BE2C (cell line): ENCODE results near the gene PLA2G6.
A peak's percentile ranks its signal among the peaks of the same experiment; 100 is the strongest.

ENCODE experiments used
- DNase-seq: peaks from one replicate; pipeline ENCODE4 v3.0.0-alpha.2; 2020
- H3K27me3 ChIP-seq: fragments of 250-450 bp; sonication (Bioruptor Pico); 2 replicates; pipeline ENCODE4 v1.5.1; 2020; ENCODE audit warnings: mild to moderate bottlenecking
- H3K36me3 ChIP-seq: fragments of 250-450 bp; sonication (Bioruptor Pico); 2 replicates; pipeline ENCODE4 v1.5.1; 2020; ENCODE audit warnings: mild to moderate bottlenecking
- H3K4me1 ChIP-seq: fragments of 250-450 bp; sonication (Bioruptor Pico); 2 replicates; pipeline ENCODE4 v1.5.1; 2020
- H3K4me3 ChIP-seq: 2 replicates; pipeline ENCODE4 v1.5.1; 2011; ENCODE audit warnings: low read depth, low read length
- H3K9me3 ChIP-seq: fragments of 250-450 bp; sonication (Bioruptor Pico); 2 replicates; pipeline ENCODE4 v1.5.1; 2020
- CTCF ChIP-seq: IDR thresholded peaks from 2 replicates; pipeline ENCODE4 v1.5.1; 2012; ENCODE audit warnings: mild to moderate bottlenecking, low read depth, low read length

The PLA2G6 gene

DNA sequence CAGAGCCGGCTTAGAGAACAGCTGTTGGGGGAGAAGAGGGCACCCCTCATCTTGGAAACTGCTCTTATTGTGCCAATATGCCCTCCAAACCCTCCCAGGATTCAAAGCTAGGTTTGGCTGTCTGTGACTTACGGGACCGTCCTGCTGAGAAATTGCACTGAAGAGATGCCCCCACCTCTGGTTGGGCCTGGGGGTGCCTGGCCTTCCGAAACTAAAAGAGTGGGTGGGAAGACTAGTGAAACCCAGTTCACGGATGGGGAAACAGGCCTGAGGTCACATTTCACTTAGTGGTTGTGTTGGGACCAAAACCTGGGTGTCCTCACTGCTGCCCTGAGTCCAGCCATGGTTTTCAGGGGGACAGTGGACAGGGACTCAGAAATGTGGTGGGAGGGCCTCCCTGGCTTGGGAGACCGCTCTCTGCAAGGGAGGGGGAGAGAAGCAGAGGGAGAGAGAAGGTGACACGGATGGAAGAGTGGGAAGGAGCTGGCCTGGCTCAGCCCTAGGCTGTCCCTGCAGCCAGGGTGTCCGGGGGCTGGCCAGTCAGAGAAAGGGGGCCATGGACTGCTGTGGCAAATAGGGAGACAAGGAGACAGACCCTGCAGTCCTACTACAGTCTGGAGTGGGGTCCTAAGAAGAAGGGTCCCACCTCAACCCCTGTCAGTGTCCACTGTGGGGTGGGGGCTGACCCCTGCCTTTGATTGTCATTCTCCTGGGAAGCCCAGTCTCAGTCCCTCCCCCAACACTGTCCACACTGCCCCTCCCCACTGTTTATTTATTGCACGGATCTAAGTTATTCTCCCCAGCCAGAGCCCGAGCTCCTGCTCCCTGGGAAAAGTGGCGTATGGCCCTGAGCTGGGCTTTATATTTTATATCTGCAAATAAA lies 33.8 kb upstream of the PLA2G6 start:
- Histone ChIP-seq H3K36me3 (no peaks in the 10 kb centered on the region), H3K4me3 (no peak overlapping the region), H3K27me3 (no peaks in the 10 kb centered on the region), H3K4me1 (peaks cover 6% of the 10 kb centered on the region; the same call in 1 of the 2 replicates), H3K9me3 (no peaks in the 10 kb centered on the region)
- no peak for TF ChIP-seq CTCF
- no peak for DNase-seq

GRCh38 chr22:38214302-38215056 lies 32.8 kb upstream of the PLA2G6 start:
- Histone ChIP-seq H3K4me1 (peaks cover 6% of the 10 kb centered on the region; the same call in 1 of the 2 replicates), H3K27me3 (no peaks in the 10 kb centered on the region), H3K36me3 (no peaks in the 10 kb centered on the region), H3K4me3 (peak overlapping the region; percentile 26), H3K9me3 (no peaks in the 10 kb centered on the region)
- peak; percentile 91 for DNase-seq
- no peak for TF ChIP-seq CTCF

GRCh38 chr22:38213990-38214301 lies 32.3 kb upstream of the PLA2G6 start:
- TF ChIP-seq CTCF, result no peak

DNA sequence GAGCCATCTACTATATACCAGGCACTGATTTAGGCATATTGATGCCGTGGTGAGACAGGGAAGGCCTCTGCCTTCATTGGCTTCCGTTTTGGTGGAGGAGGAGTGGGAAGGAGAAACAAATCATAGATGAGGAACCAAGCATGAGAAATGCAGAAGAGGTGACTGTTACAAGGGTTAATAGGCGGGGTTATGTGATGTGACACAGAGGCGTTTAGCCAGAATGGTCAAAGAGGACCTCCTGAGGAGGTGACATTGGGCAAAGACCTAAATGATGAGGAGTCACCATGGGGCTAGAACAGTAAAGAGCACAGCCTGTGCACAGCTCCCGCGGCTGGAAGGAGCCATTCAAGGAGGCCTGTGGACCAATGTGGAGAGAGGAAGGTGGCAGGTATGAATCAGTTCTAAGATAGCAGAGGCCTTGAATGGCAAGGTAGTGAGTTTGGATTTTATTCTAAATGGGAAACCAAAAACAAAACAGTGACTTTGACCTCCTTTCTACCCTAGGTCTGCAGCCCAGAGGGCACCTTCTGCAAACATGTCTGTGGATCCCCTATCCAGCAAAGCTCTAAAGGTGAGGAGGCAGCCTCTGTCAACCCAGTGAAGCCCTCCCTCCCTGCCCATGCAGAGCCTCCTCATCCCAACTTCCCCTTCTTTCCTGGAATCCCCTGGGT lies 31.8 kb upstream of the PLA2G6 start:
- Histone ChIP-seq H3K4me1 (peaks cover 6% of the 10 kb centered on the region; the same call in 1 of the 2 replicates), H3K36me3 (no peaks in the 10 kb centered on the region), H3K27me3 (no peaks in the 10 kb centered on the region), H3K4me3 (no peak overlapping the region), H3K9me3 (no peaks in the 10 kb centered on the region)
- TF ChIP-seq CTCF, result no peak
- no peak for DNase-seq

More at GRCh38 chr22:38213990-38214301, 32.3 kb upstream of the PLA2G6 start:
- Histone ChIP-seq H3K9me3 (no peaks in the 10 kb centered on the region), H3K27me3 (no peaks in the 10 kb centered on the region), H3K4me3 (peak overlapping the region; percentile 26), H3K4me1 (peaks cover 6% of the 10 kb centered on the region; the same call in 1 of the 2 replicates), H3K36me3 (no peaks in the 10 kb centered on the region)
- no peak for DNase-seq

DNA sequence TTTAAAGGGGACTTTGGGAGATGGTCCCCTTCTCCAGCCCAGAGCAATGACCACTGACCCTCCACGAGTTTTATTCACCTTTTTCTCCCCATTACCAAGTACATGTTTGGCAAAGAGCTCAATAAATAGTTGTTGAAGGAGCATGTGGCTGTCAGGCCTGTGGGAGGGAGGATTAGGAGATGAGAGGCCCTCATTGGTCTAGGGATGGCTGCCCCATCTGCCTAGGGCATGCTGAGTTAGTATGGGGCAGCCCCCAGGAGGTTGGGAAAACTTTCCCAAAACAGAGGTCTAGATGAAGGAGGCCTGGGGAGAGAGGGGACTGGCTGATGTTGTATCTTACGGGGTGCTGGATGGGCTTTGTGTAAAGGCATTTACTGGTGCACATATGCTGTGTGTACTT lies 30.8 kb upstream of the PLA2G6 start:
- Histone ChIP-seq H3K4me3 (no peak overlapping the region), H3K9me3 (no peaks in the 10 kb centered on the region), H3K36me3 (no peaks in the 10 kb centered on the region), H3K27me3 (no peaks in the 10 kb centered on the region), H3K4me1 (peaks cover 6% of the 10 kb centered on the region; the same call in 1 of the 2 replicates)
- no peak for TF ChIP-seq CTCF
- no peak for DNase-seq
